ENCODE data around the gene HOXC13.

The HOXC13 gene

GRCh38 chr12:53938326-53939140 lies at the start of gene HOXC13:
Gene HOXC13, plus strand, starts transcription at chr12:53938831. Its CDS starts 76 bp downstream, at chr12:53938907.
- TF ChIP-seq CTCF (IDR thresholded peaks at IDR 0.05): no peak
- H3K27ac ChIP-seq: no peak within 1 kb of the TSS
- no peak for DNase-seq (ENCODE audit: low spot score)
- H3K4me3 ChIP-seq: peak within 1 kb of the TSS; percentile 28

GRCh38 chr12:53890081-53890480 lies 48.5 kb upstream of the HOXC13 start:
- DNase-seq (ENCODE audit: low spot score): no peak
- no peak overlapping the region for H3K27ac ChIP-seq
- TF ChIP-seq CTCF (IDR thresholded peaks at IDR 0.05): no peak
- H3K4me3 ChIP-seq: no peak overlapping the region

GRCh38 chr12:53892762-53893395 lies 45.8 kb upstream of the HOXC13 start:
- Histone ChIP-seq H3K4me3 (no peak overlapping the region), H3K27ac (no peak overlapping the region)
- DNase-seq (ENCODE audit: low spot score): no peak
- no peak for TF ChIP-seq CTCF (IDR thresholded peaks at IDR 0.05)

GRCh38 chr12:53899230-53899629 lies 39.4 kb upstream of the HOXC13 start:
- H3K27ac ChIP-seq: no peak overlapping the region
- no peak for DNase-seq (ENCODE audit: low spot score)
- TF ChIP-seq CTCF (IDR thresholded peaks at IDR 0.05): no peak
- no peak overlapping the region for H3K4me3 ChIP-seq

- Histone ChIP-seq H3K27ac (no peak overlapping the region), H3K4me3 (no peak overlapping the region)
- no peak for DNase-seq (ENCODE audit: low spot score)
- TF ChIP-seq CTCF (IDR thresholded peaks at IDR 0.05): no peak
Measured at GRCh38 chr12:53907103-53907502, 31.5 kb upstream of the HOXC13 start.

GRCh38 chr12:53916788-53917655 lies 21.6 kb upstream of the HOXC13 start:
- Histone ChIP-seq H3K27ac (no peak overlapping the region), H3K4me3 (no peak overlapping the region)
- no peak for TF ChIP-seq CTCF (IDR thresholded peaks at IDR 0.05)
- DNase-seq (ENCODE audit: low spot score): no peak
